ENCODE data around the gene RBM33.

The RBM33 gene

DNA sequence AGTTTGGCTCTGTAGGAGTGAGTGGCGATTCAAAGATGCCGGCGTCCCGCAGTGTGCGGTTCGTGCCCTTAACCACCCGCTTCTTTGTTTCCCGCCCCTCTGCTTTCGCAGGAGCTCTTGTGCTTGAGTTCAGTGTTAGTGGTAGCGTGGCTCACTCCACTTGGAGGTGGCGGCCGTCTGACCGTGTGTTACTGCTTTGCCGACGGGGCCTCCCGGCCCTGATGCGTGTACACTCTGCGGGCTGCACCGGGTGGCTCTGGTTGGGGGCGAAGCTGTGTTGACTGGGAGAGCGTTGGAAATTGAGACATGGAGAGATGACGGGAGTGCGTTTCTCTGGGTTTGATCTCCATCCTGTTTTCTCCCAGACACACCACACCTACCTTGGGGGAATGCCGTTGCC is 136.4 kb downstream of the RBM33 start:
- no peak for DNase-seq

- DNase-seq: no peak
Observed at GRCh38 chr7:155781433-155781832, 137.0 kb downstream of the RBM33 start.

DNA sequence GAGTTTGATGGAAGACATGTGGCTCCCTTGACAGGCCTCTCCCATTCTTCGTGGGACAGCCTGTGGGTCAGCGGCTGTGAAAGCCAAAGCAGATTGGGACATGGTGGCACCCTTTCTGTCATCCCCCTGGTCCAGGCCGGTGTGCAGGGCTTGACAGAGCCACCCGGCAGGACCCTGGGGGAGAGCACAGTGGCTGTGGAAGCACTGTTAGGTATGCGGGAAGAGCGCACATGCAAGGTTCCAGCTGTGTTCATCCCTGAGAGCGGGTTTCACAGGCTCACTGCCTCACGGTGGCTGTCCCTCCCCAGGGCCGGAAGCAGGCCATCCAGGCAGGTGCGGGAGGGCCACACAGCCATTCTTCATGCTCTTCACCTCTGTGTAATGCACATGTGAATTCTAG is 138.0 kb downstream of the RBM33 start:
- no peak for DNase-seq

DNA sequence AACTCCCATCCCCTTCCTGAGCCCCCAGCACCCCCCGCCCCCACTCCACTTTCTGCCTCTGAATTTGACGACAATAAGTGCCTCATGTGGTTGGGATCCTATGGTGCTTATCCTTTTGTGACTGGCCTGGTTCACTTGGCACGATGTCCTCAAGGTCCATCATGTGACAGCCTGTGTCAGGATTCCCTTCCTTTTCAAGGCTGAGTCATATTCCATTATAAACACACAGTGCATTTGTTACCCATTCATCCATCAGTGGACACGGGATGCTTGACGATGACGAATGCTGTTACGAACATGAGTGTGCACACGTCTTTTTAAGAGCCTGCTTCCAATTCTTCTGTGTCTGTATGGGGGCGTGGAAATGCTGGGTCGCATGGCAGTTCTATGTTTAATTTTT is 141.1 kb downstream of the RBM33 start:
- no peak for DNase-seq

DNA sequence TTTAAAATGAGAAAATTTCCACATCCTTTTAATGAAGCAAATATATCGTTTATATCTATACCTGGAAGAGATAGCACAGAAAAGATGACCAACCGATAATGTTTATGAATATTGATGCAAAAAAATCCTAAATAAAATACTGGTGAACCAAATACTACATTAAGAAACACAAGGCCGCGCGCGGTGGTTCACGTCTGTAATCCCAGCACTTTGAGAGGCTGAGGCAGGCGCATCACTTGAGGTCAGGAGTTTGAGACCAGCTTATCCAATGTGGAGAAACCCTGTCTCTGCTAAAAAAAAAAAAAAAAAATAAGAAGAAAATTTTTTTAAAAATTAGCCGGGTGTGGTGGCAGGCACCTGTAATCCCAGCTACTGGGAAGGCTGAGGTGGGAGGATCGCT is 142.0 kb downstream of the RBM33 start:
- no peak for DNase-seq

GRCh38 chr7:155787171-155787851 is 142.8 kb downstream of the RBM33 start:
- DNase-seq: no peak

- DNase-seq: no peak
Observed at GRCh38 chr7:155788616-155789000, 144.1 kb downstream of the RBM33 start.

- no peak for DNase-seq
Observed at GRCh38 chr7:155789001-155789725, 144.7 kb downstream of the RBM33 start.

GRCh38 chr7:155790666-155791065 is 146.2 kb downstream of the RBM33 start:
- no peak for DNase-seq

DNA sequence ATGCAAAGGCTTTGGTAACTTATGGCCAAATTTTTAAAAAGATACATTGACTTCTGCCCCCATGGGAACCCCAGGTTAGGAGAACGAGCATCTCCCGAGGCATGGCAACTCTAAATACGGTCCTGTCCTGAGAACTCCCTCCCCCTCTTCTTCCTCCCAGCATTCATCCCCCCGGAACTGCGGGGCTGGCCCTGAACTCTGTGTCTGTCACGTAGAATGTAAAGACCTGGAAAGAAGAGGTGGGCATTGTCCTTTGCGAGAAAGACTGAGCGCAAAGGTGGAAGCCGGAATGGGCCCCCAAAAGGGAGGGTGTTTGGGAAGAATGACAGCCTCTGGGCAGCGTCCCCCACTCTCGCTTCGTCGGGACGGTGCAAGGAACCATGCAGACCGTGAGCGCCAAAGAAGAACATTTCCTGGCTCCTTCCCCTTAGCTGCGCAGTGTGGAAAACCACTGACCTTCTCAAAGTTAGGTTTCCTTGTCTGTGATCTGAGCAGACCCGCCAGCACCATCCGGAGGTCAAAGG is 146.8 kb downstream of the RBM33 start:
- DNase-seq: no peak

DNA sequence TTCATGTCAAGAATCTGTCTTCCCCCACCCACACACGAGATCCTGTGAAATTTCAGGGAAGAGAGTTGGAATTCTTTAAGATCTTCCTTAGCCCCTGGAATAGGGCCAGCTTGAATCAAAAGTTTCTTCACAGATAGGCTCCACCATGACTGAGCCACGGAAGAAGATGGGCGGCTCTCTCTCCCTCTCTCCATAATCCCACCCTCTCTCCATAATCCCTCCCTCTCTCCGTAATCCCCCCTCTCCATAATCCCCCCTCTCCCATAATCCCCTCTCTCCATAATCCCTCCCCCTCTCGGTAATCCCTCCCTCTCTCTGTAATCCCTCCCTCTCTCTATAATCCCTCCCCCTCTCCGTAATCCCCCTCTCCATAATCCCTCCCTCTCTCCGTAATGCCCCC is 147.4 kb downstream of the RBM33 start:
- DNase-seq: no peak

GRCh38 chr7:155792315-155792960 is 148.0 kb downstream of the RBM33 start:
- DNase-seq: no peak

GRCh38 chr7:155792999-155793560 is 148.6 kb downstream of the RBM33 start:
- DNase-seq: no peak

DNA sequence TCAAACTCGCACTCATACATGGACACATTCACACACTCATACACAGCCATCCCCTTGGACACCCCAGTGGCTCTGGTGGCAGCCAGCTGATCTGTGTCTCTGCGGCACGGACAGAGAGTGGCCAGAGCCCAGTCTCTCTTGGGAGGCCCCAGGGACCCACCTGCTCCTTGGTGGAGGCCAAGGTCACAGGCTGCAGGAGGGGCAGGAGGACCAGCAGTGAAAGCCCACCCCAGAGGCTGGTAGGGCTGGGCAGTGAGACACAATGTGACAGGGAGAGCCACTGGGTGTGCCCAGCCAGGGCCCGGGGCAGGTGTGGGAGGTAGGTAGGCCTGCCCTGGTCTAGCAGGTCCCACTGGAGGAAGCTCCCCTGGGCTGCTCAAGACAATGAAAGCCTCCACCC is 149.3 kb downstream of the RBM33 start:
- DNase-seq: no peak

GRCh38 chr7:155794196-155794595 is 149.7 kb downstream of the RBM33 start:
- no peak for DNase-seq

- no peak for DNase-seq
Observed at GRCh38 chr7:155795401-155795800, 150.9 kb downstream of the RBM33 start.

GRCh38 chr7:155795951-155796350 is 151.5 kb downstream of the RBM33 start:
- DNase-seq: no peak

GRCh38 chr7:155796381-155797261 is 152.2 kb downstream of the RBM33 start:
- DNase-seq: no peak

- DNase-seq: no peak
Observed at GRCh38 chr7:155797262-155798250, 153.1 kb downstream of the RBM33 start.

DNA sequence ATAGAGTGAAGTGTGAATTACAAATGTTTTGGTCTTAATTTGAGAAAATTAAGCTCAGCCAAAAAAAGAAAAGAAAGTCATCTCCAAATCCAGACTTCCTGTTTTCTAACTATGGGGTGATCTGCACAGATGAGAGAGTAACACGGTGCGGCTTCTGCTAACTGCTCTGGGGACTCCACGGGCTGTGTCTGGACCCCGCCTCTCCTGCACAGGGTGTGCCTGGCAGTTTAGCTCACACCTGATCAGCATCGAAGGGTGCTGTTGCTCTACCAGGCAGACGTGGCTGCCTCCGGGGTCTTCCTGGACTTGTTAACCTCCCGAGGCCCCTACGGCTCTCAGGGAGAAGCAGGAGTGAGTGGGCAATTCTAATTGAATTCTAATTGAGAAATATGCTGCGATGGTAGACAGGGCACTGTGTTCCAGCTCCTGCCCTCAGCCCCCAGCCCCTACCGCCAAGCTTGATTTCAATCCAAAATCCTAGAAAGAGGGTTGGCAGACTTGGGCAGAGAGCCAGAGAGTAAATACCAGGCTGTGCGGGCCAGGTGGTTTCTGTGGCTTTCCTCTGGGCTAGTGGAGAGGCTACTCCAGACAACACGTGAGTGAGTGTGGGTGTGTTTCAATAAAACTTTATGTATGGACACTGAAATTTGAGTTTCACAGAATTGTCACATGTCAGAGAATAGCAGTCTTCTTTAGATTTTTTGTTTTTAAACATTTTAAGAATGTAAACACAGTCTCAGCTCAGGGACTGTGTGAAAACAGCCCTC is 154.4 kb downstream of the RBM33 start:
- no peak for DNase-seq

- no peak for DNase-seq
Observed at GRCh38 chr7:155799514-155799913, 155.1 kb downstream of the RBM33 start.
